ENCODE results near the gene KRTAP10-10.

GRCh38 chr21:44593598-44594405, 43.4 kb upstream of the KRTAP10-10 start:
- TF ChIP-seq YY1 (IDR thresholded peaks at IDR 0.05; ENCODE audit: insufficient read depth, insufficient read length) (no peak), SUZ12 (IDR thresholded peaks at IDR 0.05; ENCODE audit: extremely low read depth, insufficient read depth, insufficient read length) (no peak), ZNF274 (IDR thresholded peaks at IDR 0.05; ENCODE audit: low read depth, low read length) (no peak)

Data from NT2/D1 (cell line).